ENCODE results near the gene BICRAL.
"Not testable (repeated sequence)": the region's sequence is repeated elsewhere in the genome, so short reads cannot be mapped to it uniquely, and the experiment has no call there.

Gene BICRAL

DNA sequence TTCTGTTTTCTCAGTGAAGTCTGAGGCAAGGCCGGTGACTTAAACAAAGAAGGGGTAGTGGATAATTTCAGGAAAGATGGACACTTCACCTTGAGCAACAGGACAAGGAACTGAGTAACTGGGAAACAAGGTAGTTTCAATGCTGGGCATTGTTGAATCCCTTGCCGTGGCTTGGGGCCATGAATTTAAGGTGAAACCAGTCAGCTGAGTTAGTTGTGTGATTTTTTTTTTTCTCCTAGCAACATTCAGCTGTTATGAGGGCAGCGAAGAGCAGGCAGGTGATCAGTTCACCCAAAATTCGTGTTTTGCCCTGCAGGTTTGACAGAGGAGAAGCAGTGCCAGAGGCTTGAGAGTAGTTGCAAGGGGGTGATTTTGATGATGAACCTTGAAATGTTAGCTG lies 6.8 kb downstream of the BICRAL start:
- H3K27me3 Mint-ChIP-seq = no peaks in the 10 kb centered on the region
- DNase-seq = no peak
- H3K4me1 Mint-ChIP-seq (ENCODE audit: low read depth in 2 of 2) = peaks cover 36 to 44% of the 10 kb centered on the region in 2 donors
- peaks cover 12% of the 10 kb centered on the region for H3K36me3 Mint-ChIP-seq (ENCODE audit: insufficient read depth)
- peak overlapping the region in 1 of 2 donors; percentile 93 for H3K27ac Mint-ChIP-seq
- H3K9me3 Mint-ChIP-seq = no peaks in the 10 kb centered on the region
- ATAC-seq (replicated peaks) = no peak
- peak overlapping the region in 1 of 2 donors; percentile 51 for H3K4me3 Mint-ChIP-seq

DNA sequence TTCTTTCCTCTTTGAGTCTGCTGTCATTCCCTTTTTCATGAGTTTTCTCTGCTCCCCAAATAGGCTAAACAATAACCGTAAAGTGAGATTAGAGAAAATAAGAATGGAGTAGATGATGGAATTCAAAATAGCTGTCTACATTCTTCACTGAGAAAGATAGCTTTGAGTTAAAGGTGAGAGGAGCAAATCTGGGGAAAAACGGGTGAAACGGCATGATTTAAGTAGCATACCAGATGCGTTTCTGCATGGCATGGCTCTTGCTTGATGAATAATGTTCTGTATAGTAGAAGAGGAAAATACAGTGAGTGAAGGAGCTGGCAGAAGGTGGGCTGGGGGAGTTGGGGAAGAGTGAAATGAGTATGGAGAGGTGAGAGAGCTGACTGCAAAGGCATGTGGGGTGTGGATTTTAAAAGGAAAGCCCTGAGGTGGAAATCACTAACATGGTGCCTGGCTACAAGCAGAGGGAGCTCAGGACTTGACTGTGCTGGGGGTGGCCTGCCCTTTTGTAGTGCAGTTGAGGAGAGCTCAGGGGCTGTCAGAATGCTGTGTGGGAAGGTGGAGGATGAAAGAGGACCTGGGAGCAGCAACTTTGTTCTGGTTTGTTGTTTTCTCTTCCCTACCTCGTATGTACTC lies 8.8 kb downstream of the BICRAL start:
- DNase-seq (no peak), ATAC-seq (replicated peaks) (peak; percentile 28)
- H3K4me1 Mint-ChIP-seq (ENCODE audit: low read depth in 2 of 2) = peaks cover 21 to 34% of the 10 kb centered on the region in 2 donors
- peak overlapping the region in 1 of 2 donors; percentile 93 for H3K27ac Mint-ChIP-seq
- no peaks in the 10 kb centered on the region for H3K27me3 Mint-ChIP-seq
- peak overlapping the region; percentile 6 to 42 for H3K4me3 Mint-ChIP-seq
- H3K36me3 Mint-ChIP-seq (ENCODE audit: insufficient read depth) = peaks cover 19% of the 10 kb centered on the region
- no peaks in the 10 kb centered on the region for H3K9me3 Mint-ChIP-seq

- Mint-ChIP-seq H3K9me3 (no peaks in the 10 kb centered on the region), H3K27ac (peak overlapping the region in 1 of 2 donors; percentile 93), H3K4me1 (ENCODE audit: low read depth in 2 of 2) (peaks cover 25 to 42% of the 10 kb centered on the region in 2 donors), H3K4me3 (no peak overlapping the region), H3K27me3 (no peaks in the 10 kb centered on the region), H3K36me3 (ENCODE audit: insufficient read depth) (peaks cover 19% of the 10 kb centered on the region)
- DNase-seq (no peak), ATAC-seq (replicated peaks) (peak; percentile 47)
These were observed 10.0 kb downstream of the BICRAL start for GRCh38 chr6:42791706-42792320.

- H3K9me3 Mint-ChIP-seq = no peaks in the 10 kb centered on the region
- H3K27ac Mint-ChIP-seq = peak overlapping the region in 1 of 2 donors; percentile 14
- ATAC-seq (replicated peaks) (no peak), DNase-seq (no peak)
- H3K4me1 Mint-ChIP-seq (ENCODE audit: low read depth in 2 of 2) = peaks cover 10 to 34% of the 10 kb centered on the region in 2 donors
- peaks cover 12% of the 10 kb centered on the region for H3K36me3 Mint-ChIP-seq (ENCODE audit: insufficient read depth)
- no peak overlapping the region for H3K4me3 Mint-ChIP-seq
- no peaks in the 10 kb centered on the region for H3K27me3 Mint-ChIP-seq
These were observed 13.8 kb downstream of the BICRAL start for GRCh38 chr6:42795651-42796050.

DNA sequence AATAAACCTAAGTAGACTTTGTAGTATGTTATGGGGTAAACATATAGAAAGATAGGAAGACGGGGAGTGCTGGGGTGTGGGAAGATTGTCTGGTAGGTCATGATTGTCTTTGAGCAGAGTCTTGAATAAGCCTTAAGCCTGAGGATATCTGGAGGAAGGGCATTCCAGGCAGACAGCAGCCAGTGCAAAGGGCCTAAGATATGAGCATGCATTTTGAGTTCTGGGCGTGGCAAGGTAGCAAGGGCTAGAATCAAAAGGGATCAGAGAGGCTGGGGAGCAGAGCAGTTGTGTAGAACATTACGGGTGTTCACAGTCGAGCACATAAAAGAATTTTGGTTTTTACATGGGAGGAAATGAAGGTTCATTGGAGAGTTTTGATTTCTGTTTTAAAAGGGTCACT lies 14.3 kb downstream of the BICRAL start:
- peaks cover 8 to 30% of the 10 kb centered on the region in 2 donors for H3K4me1 Mint-ChIP-seq (ENCODE audit: low read depth in 2 of 2)
- no peak overlapping the region for H3K4me3 Mint-ChIP-seq
- DNase-seq = no peak
- no peaks in the 10 kb centered on the region for H3K9me3 Mint-ChIP-seq
- H3K36me3 Mint-ChIP-seq (ENCODE audit: insufficient read depth) = peaks cover 12% of the 10 kb centered on the region
- ATAC-seq (replicated peaks) = no peak
- no peaks in the 10 kb centered on the region for H3K27me3 Mint-ChIP-seq
- peak overlapping the region in 1 of 2 donors; percentile 14 for H3K27ac Mint-ChIP-seq

GRCh38 chr6:42797696-42798095 lies 15.8 kb downstream of the BICRAL start:
- ATAC-seq (replicated peaks); H3K9me3 Mint-ChIP-seq; H3K4me3 Mint-ChIP-seq; H3K27ac Mint-ChIP-seq; DNase-seq; H3K27me3 Mint-ChIP-seq: not testable (repeated sequence)
- Mint-ChIP-seq H3K4me1 (ENCODE audit: low read depth in 2 of 2) (peaks cover 10 to 33% of the 10 kb centered on the region in 2 donors), H3K36me3 (ENCODE audit: insufficient read depth) (peaks cover 17% of the 10 kb centered on the region)

DNA sequence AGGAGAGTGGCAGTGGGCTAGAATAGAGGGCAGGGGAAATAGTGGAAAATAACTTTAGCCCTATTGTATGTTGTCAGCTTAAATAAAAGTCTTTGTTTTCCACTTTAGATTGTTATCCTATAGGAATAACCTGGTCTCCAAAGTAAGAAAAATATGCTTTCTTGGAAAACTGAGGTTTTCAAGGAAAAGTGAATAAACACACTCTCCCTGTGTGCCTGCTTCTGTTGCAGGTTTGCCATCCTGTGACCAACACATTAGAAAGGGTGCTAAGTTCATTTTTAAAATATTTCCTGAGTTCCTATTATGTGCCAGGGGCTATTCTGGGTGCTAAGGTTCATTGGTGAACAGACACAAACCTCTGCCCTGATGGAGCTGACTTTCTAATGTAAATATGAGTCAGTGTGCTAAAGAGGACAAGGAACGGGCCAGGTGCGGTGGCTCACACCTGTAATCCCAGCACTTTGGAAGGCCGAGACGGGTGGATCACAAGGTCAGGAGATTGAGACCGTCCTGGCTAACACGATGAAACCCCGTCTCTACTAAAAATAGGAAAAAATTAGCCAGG lies 23.5 kb downstream of the BICRAL start:
- DNase-seq (no peak), ATAC-seq (replicated peaks) (no peak)
- no peak overlapping the region for H3K4me3 Mint-ChIP-seq
- H3K36me3 Mint-ChIP-seq (ENCODE audit: insufficient read depth) = peaks cover 20% of the 10 kb centered on the region
- no peaks in the 10 kb centered on the region for H3K27me3 Mint-ChIP-seq
- no peaks in the 10 kb centered on the region for H3K9me3 Mint-ChIP-seq
- peaks cover 13 to 40% of the 10 kb centered on the region in 2 donors for H3K4me1 Mint-ChIP-seq (ENCODE audit: low read depth in 2 of 2)
- peak overlapping the region; percentile 3 to 60 for H3K27ac Mint-ChIP-seq

DNA sequence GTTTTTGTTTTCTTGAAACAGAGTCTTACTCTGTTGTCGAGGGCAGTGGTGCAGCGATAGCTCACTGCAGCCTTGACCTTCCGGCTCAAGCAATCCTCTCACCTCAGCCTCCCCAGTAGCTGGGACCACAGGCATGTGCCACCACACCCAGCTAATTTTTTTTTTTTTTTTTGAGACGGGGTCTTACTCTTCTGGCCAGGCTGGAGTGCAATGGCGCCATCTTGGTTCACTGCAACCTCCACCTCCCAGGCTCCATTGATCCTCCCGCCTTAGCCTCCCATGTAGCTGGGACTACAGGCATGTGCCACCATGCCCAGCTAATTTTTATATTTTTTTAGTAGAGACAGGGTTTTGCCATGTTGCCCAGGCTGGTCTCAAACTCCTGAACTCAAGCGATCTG lies 24.5 kb downstream of the BICRAL start:
- Mint-ChIP-seq H3K27ac (peak overlapping the region in 1 of 2 donors; percentile 26), H3K36me3 (ENCODE audit: insufficient read depth) (peaks cover 20% of the 10 kb centered on the region), H3K4me1 (ENCODE audit: low read depth in 2 of 2) (peaks cover 12 to 37% of the 10 kb centered on the region in 2 donors)
- DNase-seq; H3K4me3 Mint-ChIP-seq; H3K9me3 Mint-ChIP-seq; H3K27me3 Mint-ChIP-seq; ATAC-seq (replicated peaks): not testable (repeated sequence)

DNA sequence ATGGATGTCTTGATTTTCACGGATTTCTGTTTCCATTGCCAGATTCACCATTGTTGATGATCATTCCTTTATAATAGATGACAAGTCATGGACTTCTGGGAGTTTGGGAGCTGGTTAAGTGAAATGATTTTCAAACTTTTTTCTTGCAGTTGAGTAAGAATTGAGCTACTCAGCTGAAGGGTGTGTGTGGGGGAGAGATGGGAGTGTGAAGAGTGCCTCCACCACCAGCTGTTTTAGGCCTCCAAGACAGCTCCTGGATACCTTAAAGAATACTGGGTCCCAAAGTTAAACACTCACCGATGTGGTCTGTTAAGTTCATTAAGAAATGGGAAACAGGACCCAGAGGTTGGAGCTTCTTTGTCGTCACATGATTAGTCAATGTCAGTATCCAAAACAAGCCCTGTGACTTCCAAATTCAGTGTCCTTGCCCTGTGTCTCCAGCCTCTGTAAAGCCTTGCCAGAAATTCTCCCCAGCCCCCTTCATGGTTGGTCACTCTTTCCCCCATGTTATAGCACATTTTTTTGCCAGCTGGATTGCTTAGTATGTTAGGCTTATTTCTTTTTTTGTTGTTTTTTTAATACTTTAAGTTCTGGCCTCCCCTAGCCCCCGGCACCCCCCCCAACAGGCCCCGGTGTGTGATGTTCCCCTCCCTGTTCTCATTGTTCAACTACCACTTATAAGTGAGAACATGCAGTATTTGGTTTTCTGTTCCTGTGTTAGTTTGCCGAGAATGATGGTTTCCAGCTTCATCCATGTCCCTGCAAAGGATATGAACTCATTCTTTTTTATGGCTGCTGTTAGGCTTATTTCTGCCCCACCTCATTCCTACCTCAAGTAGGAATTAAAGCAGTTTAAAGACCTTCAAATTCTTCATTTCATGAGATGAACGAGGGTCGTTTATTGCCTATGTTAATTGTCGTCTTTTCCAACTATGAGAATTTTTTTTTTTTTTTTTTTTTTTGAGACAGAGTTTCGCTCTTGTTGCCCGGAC lies 26.9 kb downstream of the BICRAL start:
- H3K4me3 Mint-ChIP-seq = no peak overlapping the region
- no peaks in the 10 kb centered on the region for H3K27me3 Mint-ChIP-seq
- H3K4me1 Mint-ChIP-seq (ENCODE audit: low read depth in 2 of 2) = peaks cover 11 to 26% of the 10 kb centered on the region in 2 donors
- peak overlapping the region; percentile 38 to 87 for H3K27ac Mint-ChIP-seq
- DNase-seq (no peak), ATAC-seq (replicated peaks) (no peak)
- peaks cover 29% of the 10 kb centered on the region for H3K36me3 Mint-ChIP-seq (ENCODE audit: insufficient read depth)
- H3K9me3 Mint-ChIP-seq = no peaks in the 10 kb centered on the region

GRCh38 chr6:42813074-42813645 lies 31.3 kb downstream of the BICRAL start:
- ATAC-seq (replicated peaks) (no peak), DNase-seq (no peak)
- Mint-ChIP-seq H3K27ac (peak overlapping the region; percentile 27 to 38), H3K9me3 (no peaks in the 10 kb centered on the region), H3K4me1 (ENCODE audit: low read depth in 2 of 2) (peaks cover 4 to 14% of the 10 kb centered on the region in 2 donors), H3K27me3 (no peaks in the 10 kb centered on the region), H3K4me3 (no peak overlapping the region), H3K36me3 (ENCODE audit: insufficient read depth) (peaks cover 38% of the 10 kb centered on the region)

DNA sequence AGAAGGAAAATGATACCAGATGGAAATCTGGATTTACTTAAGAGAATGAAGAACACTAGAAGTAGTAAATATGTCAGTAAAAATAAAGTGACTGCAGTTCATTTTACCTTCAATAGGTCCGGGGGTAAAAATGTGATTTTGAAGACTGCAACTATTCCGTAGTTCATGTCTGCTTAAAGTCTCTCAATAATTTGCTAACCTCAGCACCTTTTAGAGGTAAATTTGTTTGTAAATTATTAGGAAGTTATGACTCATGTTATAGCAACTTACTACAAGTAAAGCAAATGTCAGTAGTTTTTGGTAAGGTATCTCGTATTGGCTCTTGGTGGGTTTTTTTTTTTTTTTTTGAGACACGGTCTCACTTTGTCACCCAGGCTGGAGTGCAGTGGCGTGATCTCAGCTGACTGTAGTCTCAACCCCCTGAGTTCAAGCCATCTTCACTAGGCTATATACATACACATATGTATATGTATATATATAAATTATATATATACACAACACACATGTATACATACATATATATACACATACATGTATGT lies 32.1 kb downstream of the BICRAL start:
- H3K36me3 Mint-ChIP-seq (ENCODE audit: insufficient read depth) = peaks cover 35% of the 10 kb centered on the region
- H3K4me1 Mint-ChIP-seq (ENCODE audit: low read depth in 2 of 2) = peaks cover 1 to 18% of the 10 kb centered on the region in 2 donors
- peak overlapping the region in 1 of 2 donors; percentile 72 for H3K27ac Mint-ChIP-seq
- H3K27me3 Mint-ChIP-seq = no peaks in the 10 kb centered on the region
- no peaks in the 10 kb centered on the region for H3K9me3 Mint-ChIP-seq
- peak; percentile 32 for ATAC-seq (replicated peaks)
- no peak overlapping the region for H3K4me3 Mint-ChIP-seq
- DNase-seq = no peak

DNA sequence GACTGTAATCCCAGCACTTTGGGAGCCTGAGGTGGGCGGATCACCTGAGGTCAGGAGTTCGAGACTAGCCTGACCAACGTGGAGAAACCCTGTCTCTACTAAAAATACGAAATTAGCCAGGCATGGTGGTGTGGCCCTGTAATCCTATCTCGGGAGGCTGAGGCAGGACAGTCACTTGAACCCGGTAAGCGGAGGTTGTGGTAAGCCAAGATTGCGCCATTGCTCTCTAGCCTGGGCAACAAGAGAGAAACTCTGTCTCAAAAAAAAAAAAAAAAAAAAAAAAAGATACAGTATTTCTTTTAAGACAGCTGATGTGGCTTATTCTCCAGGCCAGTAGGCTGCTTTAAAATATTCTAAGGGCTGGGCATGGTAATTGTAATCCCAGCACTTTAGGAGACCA lies 33.9 kb downstream of the BICRAL start:
- Mint-ChIP-seq H3K36me3 (ENCODE audit: insufficient read depth) (peaks cover 26% of the 10 kb centered on the region), H3K27ac (peak overlapping the region in 1 of 2 donors; percentile 17), H3K4me1 (ENCODE audit: low read depth in 2 of 2) (peaks cover 13 to 32% of the 10 kb centered on the region in 2 donors)
- ATAC-seq (replicated peaks); DNase-seq; H3K9me3 Mint-ChIP-seq; H3K4me3 Mint-ChIP-seq; H3K27me3 Mint-ChIP-seq: not testable (repeated sequence)

Measured in effector memory CD8-positive, alpha-beta T cell (primary cell).